NCI-H69 (cell line): ENCODE measurements around the gene USH2A.
A peak's percentile ranks its signal among the peaks of the same experiment; 100 is the strongest.

Experiments
- DNase-seq: peaks from one replicate; lab custom pipeline; 2025; lab: John Stamatoyannopoulos, UW

USH2A gene

DNA sequence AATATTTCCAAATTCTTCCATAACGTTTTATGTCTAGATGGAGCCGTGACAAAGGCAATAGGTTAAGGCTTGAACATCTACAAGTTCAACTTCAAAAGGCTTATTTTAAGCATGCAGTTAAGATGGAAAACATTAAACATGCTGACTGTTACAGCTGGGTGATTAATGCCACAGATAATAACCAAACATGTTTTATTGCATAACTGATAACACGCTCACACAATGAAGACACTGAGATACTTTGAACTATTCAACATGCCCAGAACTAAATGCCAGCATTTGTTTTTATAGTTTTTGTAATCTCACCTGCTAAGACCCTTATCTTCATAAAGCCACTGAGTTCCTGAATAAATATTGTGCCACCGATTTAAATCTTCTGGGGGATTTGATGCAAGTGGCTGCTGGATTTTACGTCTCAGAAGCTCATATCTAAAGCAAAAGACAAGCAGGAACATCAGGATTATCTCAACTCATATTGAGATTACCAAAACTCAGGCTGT is 545.7 kb downstream of the USH2A start:
- DNase-seq, result no peak

DNA sequence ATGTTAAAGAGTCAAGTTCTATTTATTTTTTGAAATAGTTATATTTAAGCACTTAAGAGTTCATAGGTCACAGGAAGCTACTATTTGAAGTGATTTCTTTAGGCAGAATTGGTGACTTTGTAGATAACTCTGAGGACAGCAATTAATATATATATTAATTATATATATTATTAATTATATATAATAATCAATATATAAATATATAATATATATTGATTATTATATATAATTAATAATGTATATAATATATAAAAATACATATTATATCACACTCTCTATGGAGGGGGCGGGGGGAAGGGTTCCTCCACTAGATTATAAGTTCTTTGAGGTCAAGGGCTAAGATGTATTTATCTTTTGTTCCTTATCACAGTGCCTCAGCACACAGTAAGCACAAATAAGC is 547.5 kb downstream of the USH2A start:
- DNase-seq, result no peak

DNA sequence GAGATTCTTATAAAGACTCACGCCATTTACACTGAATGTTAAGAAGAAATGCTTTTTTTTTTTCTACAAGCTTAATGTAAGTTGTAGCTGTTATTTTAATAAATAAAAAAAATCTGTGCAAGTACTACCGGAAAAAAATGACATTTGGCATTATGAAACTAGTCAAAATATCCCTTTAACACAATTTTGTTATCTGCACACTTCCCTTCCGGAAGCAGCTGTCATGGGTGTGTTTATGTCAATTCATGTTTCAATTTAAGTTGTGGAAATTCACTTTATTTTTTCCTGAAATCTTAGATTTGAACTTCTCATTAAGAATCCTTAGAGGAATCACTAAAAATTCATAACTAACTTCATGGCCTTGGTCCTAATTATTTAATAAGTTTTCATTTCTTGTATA is 548.0 kb downstream of the USH2A start:
- no peak for DNase-seq

DNA sequence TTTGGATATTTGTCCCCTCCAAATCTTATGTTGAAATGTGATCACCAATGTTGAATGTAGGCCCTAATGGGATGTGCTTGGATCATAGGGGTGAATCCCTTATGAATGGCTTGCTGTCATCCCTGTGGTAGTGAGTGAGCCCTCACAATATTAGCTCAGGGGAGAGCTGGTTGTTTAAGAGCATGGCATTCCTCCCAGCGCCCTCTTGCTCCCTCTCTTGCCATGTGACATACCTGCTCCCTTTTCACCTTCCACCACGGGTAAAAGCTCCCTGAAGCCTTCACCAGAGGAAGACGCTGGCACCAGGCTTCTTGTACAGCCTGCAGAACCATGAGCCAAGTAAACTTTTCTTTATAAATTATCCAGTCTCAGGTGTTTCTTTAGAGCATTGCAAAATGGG is 550.6 kb downstream of the USH2A start:
- no peak for DNase-seq

DNA sequence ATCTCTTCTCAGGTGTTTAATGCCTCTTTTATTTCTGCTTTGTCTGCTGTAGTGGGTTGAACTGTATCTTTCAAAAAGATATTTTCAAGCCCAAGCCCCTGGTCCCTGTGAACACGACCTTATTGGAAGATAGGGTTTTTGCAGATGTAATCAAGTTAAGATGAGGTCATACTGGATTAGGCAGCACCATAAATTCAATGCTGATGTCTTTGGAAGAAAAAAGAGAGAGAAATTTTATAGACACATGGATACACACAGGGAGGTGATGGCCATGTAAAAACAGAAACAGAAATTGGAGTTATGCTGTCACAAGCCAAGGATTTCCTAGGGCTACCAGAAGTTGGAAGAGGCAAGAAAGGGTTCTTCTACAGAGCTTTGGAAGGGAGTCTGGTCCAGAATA is 554.7 kb downstream of the USH2A start:
- DNase-seq, result no peak

DNA sequence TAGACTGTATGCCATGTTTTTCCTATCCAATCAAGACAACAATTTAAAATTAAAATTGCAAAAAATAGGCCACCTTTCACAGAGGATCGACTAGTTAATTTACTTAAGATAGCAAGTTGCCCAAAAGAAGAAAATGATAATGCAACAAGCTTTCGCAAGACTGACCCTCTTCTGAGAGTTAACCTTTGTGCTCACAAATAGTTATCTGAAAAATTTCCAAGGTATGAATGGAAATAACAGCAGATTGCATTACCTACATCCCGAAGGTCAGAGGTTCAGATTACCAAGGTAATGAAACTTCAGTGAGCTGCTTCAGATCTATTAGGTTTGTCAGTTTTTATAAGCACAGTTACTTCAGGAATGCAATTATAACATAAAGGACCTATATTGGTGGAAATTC is 558.2 kb downstream of the USH2A start:
- no peak for DNase-seq

DNA sequence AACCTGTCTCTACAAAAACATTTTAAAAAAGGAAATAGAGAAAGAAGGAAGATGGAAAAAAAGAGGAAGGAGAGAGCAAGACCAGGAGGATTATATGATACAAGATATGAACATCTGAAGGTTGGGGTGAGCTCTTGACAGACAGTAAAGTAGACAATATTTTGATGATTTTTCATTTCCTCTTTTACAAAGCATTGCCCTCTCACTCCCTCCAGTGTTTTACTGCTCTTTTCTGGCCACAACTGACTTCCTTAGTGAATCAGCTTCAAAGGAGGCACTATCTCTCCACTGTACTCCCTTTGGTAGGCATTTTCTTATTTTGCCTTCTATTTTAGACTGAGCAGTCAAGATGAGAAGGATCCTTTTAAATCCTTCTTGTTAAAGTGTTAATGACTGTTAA is 559.5 kb downstream of the USH2A start:
- DNase-seq, result no peak

DNA sequence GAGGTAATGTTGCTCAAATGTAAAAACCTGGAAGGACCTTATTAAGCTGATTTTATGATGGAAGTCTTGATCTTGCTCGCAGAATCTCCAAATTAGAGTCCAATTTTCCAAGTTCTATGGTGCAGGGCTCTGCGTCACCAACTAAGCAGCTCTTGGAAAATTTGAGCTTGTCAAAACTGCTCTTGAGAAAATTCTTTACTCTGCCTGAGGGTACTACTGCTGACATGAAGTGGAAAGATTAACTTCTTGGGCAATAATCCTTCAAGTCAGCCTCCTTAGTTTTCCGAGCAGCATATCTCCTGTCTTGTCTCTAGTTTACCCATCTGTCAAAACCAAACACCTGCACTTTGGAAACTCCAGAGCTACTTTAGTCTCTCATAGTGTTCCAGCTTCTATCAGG is 562.4 kb downstream of the USH2A start:
- no peak for DNase-seq

DNA sequence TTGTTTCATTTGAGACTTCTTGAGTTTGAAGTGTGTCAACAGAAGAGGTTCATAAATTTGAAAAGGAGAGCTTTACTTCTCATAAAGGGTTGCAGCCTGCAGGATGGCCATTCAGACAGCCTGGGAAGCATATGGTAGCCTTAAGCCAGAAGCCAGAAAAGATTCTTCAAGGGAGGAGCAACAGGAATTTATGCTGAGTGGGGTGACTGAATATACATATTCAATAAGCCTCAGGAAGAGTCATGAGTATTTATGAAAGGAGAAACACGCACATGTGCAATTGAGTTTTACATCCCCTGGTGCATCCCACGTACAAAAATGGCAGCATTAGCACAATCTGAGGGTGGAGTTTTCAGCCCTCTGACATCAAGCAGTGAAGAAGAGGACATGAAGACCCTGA is 565.9 kb downstream of the USH2A start:
- no peak for DNase-seq

DNA sequence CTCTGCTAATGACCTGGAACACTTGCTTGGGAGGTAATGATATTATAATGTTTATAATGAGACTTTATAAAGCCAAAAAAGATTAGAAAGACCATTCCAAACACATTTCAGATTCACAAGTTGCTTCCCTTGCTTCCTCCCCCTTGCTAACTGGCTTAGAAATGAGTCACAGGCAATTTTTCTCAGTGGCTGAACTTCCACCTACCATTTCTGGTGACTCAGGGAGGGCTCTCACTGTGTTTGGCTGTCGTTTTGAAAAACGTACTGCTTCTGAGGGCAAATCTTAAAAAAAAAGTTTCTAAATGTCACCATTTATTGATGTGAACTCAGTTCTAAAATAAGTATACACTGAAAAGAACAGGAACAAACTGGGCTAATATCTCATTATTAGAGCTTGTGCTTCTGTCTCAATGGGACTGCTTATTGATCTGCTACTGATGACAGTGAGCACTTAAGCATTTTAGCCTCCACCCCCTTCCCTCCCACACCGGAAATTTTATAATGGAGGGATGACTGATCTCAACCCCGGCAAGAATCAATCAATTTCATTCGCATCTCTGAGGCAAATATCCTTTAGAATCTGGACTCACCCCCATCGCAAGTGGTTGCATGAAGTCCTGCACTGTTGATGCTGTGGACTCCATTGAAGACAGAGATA is 577.9 kb downstream of the USH2A start:
- DNase-seq, result no peak

DNA sequence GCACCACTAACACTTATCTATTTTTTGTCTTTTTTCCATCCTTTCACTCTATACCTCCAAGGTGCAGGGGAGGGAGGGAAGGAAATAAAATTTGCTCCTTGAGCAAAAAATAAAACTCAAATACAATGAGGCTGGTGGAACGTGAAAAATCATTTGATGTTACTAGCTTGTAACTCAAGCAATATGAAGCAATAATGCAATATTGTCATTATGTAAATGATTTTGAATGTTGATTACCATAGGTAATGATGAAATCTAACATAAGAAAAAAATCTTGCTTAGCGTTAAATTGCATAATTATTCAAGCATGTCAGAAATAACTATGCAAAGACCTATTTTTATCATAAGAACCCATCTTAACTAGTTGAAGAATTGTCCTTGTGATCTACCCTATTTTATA is 578.5 kb downstream of the USH2A start:
- no peak for DNase-seq

DNA sequence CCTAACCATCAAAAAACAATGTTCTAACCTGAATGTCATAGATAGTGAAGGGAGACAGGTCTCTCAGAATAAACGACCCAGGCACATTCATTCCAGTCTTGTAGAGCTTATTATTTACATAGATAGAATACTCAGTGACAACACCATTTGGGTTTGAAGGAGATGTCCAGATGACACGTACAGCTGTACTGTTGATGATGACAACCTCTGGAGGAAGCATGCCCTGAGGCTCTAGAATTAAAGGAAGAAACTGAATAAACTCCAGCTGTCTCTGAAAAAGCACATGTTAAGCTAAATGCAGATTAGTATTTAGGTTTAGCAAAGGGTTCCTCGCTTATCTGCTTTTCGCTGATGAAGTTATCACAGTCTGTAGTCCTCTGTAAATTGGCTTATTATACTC is 579.0 kb downstream of the USH2A start:
- peak; percentile 52 for DNase-seq

DNA sequence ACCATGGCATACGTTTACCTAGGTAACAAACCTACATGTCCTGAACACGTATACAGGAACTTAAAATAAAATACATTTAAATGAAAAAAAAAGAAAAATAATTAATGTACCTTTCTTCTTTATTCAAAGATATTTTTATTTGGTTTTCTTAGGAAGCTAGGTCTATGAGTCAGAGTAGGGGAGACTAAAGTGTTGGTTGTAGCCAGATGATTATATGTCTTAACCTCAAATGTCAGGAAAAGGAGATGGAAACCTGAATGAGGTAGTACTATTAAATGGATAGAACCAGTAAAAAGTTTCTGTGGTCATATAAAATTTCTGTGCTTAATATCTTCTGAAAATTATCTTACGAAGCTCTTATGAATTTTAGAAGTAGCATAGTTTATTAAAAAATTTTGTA is 580.3 kb downstream of the USH2A start:
- DNase-seq, result no peak

DNA sequence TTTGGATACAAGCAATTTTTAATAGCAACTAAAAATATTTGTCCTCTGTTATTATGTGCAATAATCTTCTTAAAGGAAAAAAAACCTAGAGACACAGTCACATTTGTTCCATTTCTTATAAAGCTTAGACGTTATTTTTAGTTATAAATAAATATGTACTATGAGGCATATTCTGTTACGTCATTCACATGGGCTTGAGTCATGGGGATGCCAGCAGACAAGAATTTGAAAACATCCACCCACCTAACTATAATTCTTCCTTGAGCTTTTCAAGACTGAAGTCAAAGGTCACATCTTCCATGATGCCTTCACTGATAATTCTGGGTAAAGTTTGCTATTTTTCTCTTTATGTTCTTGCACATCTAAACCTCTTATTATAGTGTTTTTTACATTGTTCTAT is 587.3 kb downstream of the USH2A start:
- DNase-seq, result no peak

DNA sequence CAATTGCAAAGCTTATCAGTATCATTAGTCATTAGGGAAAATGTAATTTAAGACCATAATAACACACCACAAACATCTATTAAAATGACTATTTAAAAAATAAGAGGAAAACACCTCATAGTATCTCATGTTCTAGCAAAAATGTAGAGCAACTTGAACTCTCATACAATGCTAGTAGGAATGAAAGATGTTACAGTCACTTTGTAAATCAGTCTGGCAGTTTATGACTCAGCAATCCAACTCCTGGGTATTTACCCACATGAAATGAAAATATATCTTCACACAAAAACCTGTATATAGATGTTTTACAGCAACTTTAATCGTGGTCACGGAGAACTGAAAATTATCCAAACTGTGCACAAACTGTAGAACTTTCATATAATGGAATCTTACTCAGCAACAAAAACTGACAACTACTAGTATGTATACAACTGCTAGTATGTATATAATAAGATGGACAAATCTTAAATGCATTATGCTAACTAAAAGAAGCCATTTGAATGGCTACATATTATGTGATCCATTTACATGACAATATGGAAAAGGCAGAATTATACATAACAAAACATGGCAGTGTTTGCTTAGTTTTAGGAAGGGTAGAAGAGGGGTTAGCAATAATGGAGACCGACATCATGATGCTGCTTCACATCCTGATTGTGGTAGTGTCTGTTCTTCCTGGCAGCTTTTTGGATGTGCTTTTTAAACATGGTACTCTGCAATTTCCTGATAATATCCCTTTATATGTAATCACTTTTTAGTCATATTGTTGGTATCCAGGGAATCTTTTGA is 589.1 kb downstream of the USH2A start:
- DNase-seq, result no peak

DNA sequence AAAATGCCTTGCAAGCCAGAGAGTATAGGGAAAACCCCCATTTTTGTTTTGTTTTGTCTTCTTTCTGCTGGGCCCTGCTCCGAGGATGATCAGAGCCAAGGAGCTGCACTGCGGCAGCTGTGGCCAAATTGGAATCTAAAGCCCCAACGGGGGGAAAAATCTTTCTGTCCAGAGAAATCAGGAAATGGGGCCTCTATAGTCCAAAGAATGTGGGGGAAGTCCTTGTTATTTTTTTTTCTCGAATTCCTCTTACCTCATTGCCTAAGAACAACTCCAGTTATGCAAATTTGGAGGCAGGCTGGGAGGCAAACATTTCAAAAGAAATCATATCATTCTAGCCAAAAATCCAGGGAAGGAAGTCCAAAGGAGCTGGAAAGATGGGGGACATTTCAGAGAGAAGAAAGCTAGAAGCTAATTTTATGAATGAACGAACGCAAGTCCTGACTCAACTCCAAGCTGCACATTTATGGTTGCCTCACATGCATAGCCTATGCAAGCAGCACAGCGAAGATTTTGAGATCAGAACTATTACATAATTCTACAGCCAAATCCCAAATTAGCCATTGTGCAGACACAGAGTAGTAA is 592.9 kb downstream of the USH2A start:
- DNase-seq, result no peak

DNA sequence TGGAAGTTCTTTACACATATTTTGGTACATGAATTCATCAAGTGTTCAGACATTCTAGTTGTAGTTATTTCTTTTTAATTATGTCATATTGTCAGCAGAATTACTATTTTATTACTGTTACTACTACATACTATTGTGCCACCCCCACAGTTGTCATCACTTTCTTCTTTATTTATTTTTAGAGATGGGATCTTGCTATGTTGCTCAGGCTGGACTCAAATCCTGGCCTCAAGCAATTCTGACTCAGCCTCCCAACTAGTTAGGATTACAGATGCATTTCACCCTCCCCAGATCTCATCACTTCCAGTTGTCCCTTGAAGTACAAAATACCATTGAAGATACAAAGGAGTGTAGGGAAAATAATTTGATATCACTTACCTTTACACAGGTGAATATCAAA is 598.2 kb downstream of the USH2A start:
- DNase-seq, result no peak

DNA sequence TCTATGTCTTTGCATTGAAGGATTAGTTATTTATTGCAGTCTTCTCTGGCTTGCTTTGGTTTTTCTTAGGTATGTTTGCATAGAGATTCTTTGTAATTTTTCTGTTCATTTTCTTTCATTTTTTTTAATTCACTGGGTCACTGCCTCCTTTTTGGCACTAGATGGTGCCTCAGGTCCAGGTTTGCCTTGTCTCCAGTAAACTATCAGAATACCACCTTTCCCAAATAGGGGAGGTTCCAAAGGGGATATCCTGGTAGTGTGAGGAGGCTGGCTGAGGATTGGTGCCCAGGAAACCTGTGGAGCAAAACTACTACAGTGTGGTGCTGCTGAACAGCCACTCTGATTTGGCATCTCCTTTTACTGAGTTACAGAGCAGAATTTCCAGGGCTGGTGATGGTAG is 599.0 kb downstream of the USH2A start:
- peak; percentile 42 for DNase-seq

DNA sequence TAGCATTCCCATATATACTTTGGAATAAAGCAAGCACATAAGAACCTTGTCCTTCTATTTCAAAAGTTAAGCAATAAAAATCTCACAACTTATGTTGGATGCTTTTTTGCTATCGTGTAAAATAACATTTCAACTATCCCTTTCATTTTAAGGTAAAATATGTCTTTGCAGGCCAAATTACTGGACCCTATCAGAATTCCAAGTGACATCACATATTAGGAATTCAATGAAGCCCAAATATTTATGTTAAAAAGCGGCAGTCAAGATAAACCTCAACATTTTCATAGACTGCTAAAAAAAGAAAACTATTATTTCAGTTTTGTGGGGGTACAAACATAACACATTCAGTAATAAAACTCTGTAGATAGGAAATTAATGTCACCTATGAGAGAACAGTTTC is 604.1 kb downstream of the USH2A start:
- DNase-seq, result no peak

DNA sequence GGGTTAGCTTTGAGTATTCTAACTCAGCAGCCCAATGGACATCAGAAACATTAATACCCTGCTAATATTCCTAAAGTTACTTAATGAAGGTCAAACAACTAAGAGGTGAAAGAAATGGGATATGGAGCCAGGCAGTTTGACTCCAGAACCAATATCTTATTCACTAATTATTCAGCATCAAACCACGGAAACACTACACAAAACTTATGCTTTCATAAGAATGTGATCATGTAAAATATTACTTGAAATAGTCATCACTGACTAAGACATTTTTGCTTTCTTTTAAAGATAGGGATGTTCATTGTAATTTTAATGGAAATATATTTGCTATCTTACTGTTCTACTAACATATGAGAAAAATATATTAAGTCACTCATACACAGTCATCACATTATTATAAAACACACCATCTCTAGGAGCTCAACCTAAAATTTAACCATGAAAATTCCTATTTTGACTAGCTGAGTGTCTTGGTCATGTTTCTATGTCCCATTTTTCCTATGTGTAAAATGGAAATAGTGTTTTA is 615.3 kb downstream of the USH2A start:
- no peak for DNase-seq

DNA sequence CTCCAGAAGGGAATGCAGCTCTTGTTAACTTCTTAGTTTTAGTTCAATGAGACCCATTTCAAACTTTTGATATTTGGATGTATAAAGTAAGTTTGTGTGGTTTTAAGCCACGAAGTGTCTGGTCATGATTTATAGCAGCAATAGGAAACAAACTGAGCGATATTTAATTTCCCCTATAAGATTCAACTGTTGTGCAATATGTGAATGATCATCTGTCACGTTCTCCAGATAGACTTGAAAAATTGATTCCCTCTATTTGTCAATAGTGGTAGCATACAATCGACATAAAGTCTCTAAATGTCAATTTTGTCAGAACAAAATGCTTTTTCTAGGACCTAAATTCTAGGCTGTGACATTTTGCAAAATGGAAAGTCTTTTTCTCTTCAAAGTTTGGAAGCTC is 616.0 kb downstream of the USH2A start:
- no peak for DNase-seq

DNA sequence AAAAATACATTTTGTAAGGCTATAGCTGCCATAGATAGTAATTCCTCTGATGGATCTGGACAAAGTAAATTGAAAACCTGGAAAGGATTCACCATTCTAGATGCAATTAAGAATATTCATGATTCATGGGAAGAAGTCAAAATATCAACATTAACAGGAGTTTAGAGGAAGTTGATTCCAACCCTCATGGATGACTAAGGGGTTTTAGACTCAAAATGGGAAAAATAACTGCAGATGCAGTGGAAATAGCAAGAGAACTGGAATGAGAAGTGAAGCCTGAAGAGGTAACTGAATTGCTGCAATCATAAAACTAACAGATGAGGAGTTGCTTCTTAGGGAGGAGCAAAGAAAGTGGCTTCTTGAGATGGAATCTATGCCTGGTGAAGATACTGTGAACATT is 625.4 kb downstream of the USH2A start:
- no peak for DNase-seq

DNA sequence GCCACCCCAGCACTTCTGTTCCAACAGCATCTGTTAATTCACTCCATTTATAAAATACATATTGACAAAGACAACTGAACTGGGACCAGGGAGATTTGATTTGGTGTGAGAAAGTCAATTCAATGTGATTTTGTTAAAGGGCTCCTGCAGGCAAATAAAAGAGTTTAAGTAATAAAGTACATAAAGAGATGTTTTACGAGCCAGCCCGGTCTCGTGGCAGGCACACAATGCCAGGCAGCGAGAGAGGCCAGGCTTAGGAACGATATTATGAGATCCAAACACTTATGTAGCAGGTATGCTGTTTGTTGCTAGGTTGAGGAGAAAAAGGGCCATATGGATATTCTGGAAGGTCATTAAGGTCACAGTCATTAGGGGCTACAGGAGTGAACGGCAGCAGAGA is 629.1 kb downstream of the USH2A start:
- peak; percentile 98 for DNase-seq
